Hair follicle dermal papilla cell (primary cell): Measurements from ENCODE around the gene DEPDC1B. TPM values are rescaled to one million over a fixed set of nuclear protein-coding genes. Genes with fewer than 3 reads are reported as not detected.

ENCODE experiments used
- total RNA-seq: library from RNA; depleted of rRNA; stranded (reverse); fragments of >200 nt; gene quantifications from 2 replicates; pipeline ENCODE4 v1.2.3, GENCODE V29; 2012

Gene DEPDC1B
- 1.3 and 2.1 TPM in 2 replicates for total RNA-seq

GRCh38 chr5:60699609-60700415 is at the start of gene DEPDC1B:
Gene DEPDC1B, minus strand, starts transcription at chr5:60700166. Its CDS starts 73 bp downstream, at chr5:60700093.

Other genes with a start within 250 kb of the DEPDC1B start
- gene ELOVL7, start 144.1 kb upstream of the DEPDC1B start, total RNA-seq, result 0.49 and 0.97 TPM in 2 replicates
- gene ERCC8, start 244.9 kb upstream of the DEPDC1B start, total RNA-seq, result 21.5 and 30.5 TPM in 2 replicates
- gene NDUFAF2, start 245.0 kb upstream of the DEPDC1B start, total RNA-seq, result 9.2 and 10.4 TPM in 2 replicates